ENCODE data around the gene CDS1.

The CDS1 gene

GRCh38 chr4:84565951-84566350 is 17.0 kb upstream of the CDS1 start:
- H3K27ac ChIP-seq (ENCODE audit: low read length), result no peak overlapping the region

GRCh38 chr4:84568496-84568895 is 14.4 kb upstream of the CDS1 start:
- H3K79me2 ChIP-seq (ENCODE audit: low read length), result no peaks in the 10 kb centered on the region
- no peak for DNase-seq

More at GRCh38 chr4:84565951-84566350, 17.0 kb upstream of the CDS1 start:
- H3K9me2 ChIP-seq (replicated peaks; ENCODE audit: insufficient read depth, low read length), result no peaks in the 10 kb centered on the region
- no peaks in the 10 kb centered on the region for H3F3A ChIP-seq (ENCODE audit: insufficient read depth, low read length)
- H3K4me3 ChIP-seq (ENCODE audit: low read length), result no peak overlapping the region
- no peaks in the 10 kb centered on the region for H3K36me3 ChIP-seq (replicated peaks; ENCODE audit: insufficient read depth, low read length)
- no peaks in the 10 kb centered on the region for H3K27me3 ChIP-seq (replicated peaks; ENCODE audit: insufficient read depth, low read length)
- H3K4me1 ChIP-seq (ENCODE audit: low read length), result no peaks in the 10 kb centered on the region
- no peaks in the 10 kb centered on the region for H3K9me3 ChIP-seq (replicated peaks; ENCODE audit: insufficient read depth, low read length)
- no peaks in the 10 kb centered on the region for H3K79me2 ChIP-seq (ENCODE audit: low read length)
- H3K4me2 ChIP-seq (ENCODE audit: low read depth, low read length), result no peak overlapping the region
- no peak overlapping the region for H2AFZ ChIP-seq (ENCODE audit: low read length)
- no peaks in the 10 kb centered on the region for H4K20me1 ChIP-seq (ENCODE audit: insufficient read depth, low read length)
- no peak for DNase-seq
- H3K9ac ChIP-seq (ENCODE audit: low read length), result no peak overlapping the region
- no peak for TF ChIP-seq EZH2phosphoT487 (IDR thresholded peaks at IDR 0.05; ENCODE audit: low read length)
- TF ChIP-seq CTCF (IDR thresholded peaks at IDR 0.05; ENCODE audit: low read length), result no peak

GRCh38 chr4:84569009-84569408 is 13.9 kb upstream of the CDS1 start:
- Histone ChIP-seq H3K27me3 (replicated peaks; ENCODE audit: insufficient read depth, low read length) (no peaks in the 10 kb centered on the region), H3K4me2 (ENCODE audit: low read depth, low read length) (no peak overlapping the region), H3K4me1 (ENCODE audit: low read length) (no peaks in the 10 kb centered on the region), H3K9me2 (replicated peaks; ENCODE audit: insufficient read depth, low read length) (no peaks in the 10 kb centered on the region), H3F3A (ENCODE audit: insufficient read depth, low read length) (no peaks in the 10 kb centered on the region), H4K20me1 (ENCODE audit: insufficient read depth, low read length) (no peaks in the 10 kb centered on the region), H3K4me3 (ENCODE audit: low read length) (no peak overlapping the region), H2AFZ (ENCODE audit: low read length) (no peak overlapping the region), H3K9ac (ENCODE audit: low read length) (no peak overlapping the region), H3K79me2 (ENCODE audit: low read length) (no peaks in the 10 kb centered on the region), H3K36me3 (replicated peaks; ENCODE audit: insufficient read depth, low read length) (no peaks in the 10 kb centered on the region), H3K27ac (ENCODE audit: low read length) (no peak overlapping the region), H3K9me3 (replicated peaks; ENCODE audit: insufficient read depth, low read length) (no peaks in the 10 kb centered on the region)
- TF ChIP-seq EZH2phosphoT487 (IDR thresholded peaks at IDR 0.05; ENCODE audit: low read length), result no peak
- TF ChIP-seq CTCF (IDR thresholded peaks at IDR 0.05; ENCODE audit: low read length), result no peak
- no peak for TF ChIP-seq EZH2 (optimal IDR thresholded peaks at IDR 0.05; ENCODE audit: low read depth, low read length)
- no peak for DNase-seq

More at GRCh38 chr4:84568496-84568895, 14.4 kb upstream of the CDS1 start:
- Histone ChIP-seq H3K4me3 (ENCODE audit: low read length) (no peak overlapping the region), H3K9me3 (replicated peaks; ENCODE audit: insufficient read depth, low read length) (no peaks in the 10 kb centered on the region), H3F3A (ENCODE audit: insufficient read depth, low read length) (no peaks in the 10 kb centered on the region), H3K27ac (ENCODE audit: low read length) (no peak overlapping the region), H3K4me1 (ENCODE audit: low read length) (no peaks in the 10 kb centered on the region), H4K20me1 (ENCODE audit: insufficient read depth, low read length) (no peaks in the 10 kb centered on the region), H3K4me2 (ENCODE audit: low read depth, low read length) (no peak overlapping the region), H2AFZ (ENCODE audit: low read length) (no peak overlapping the region), H3K9ac (ENCODE audit: low read length) (no peak overlapping the region), H3K36me3 (replicated peaks; ENCODE audit: insufficient read depth, low read length) (no peaks in the 10 kb centered on the region), H3K27me3 (replicated peaks; ENCODE audit: insufficient read depth, low read length) (no peaks in the 10 kb centered on the region), H3K9me2 (replicated peaks; ENCODE audit: insufficient read depth, low read length) (no peaks in the 10 kb centered on the region)
- TF ChIP-seq EZH2 (optimal IDR thresholded peaks at IDR 0.05; ENCODE audit: low read depth, low read length) (no peak), EZH2phosphoT487 (IDR thresholded peaks at IDR 0.05; ENCODE audit: low read length) (no peak), CTCF (IDR thresholded peaks at IDR 0.05; ENCODE audit: low read length) (no peak)
